GM12872 (cell line): Measurements from ENCODE around the gene TASP1.

Experiments
- CTCF ChIP-seq: IDR thresholded peaks from 3 replicates; pipeline ENCODE4 v1.5.1; 2011; ENCODE audit warnings: low read depth, mild to moderate bottlenecking, low read length, moderate library complexity; ENCODE audit not compliant: insufficient read depth

The TASP1 gene

DNA sequence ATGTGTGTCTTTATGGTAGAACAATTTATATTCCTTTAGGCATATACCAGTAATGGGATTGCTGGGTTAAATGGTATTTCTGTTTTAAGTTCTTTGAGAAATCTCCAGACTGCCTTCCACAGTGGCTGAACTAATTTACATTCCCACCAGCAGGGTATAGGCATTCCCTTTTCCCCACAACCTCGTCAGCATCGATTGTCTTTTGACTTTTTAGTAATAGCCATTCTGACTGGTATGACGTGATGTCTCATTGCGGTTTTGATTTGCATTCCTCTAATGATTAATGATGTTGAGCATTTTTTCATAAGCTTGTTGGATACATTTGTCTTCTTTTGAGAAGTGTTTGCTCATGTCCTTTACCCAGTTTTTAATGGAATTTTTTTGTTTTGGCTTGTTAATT, 5.3 kb upstream of the TASP1 start:
- TF ChIP-seq CTCF = no peak

DNA sequence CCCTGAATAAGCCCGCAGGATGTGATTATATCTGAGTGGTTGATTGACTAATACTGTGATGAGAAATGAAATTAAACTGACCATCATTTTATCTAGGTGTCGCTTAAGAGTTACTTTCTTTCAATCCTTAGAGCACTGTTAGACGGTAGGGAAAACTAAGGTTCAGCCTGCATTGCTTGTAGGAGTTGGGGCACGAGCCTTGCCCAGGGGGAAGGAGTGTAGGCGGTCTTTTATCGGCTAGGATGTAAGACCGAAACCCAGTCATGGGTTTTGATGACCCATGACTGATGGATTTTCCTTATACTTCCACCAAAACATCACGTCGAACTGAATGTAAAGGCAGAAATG, 392 bp upstream of the TASP1 start:
- TF ChIP-seq CTCF = no peak

DNA sequence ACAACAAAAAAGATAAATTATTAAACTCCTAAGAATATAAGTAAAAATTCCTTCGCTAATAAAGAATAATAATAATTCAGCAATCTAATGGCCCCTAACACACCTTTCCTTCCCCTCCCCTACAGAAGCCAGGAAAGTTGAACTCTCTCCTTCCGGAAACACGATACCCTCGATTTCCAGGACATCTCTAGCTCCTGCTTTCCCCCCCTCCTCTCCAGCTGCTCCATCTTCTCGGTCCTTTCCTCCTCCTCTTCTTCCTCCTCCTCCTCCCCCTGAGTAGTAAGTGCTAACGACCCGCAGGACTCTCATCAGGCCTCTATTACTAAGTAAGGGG, 603 bp downstream of the TASP1 start:
- TF ChIP-seq CTCF = no peak

- TF ChIP-seq CTCF = no peak
Measured at GRCh38 chr20:13632431-13632830, 6.3 kb downstream of the TASP1 start.

GRCh38 chr20:13626724-13627123, 12.0 kb downstream of the TASP1 start:
- TF ChIP-seq CTCF = no peak

DNA sequence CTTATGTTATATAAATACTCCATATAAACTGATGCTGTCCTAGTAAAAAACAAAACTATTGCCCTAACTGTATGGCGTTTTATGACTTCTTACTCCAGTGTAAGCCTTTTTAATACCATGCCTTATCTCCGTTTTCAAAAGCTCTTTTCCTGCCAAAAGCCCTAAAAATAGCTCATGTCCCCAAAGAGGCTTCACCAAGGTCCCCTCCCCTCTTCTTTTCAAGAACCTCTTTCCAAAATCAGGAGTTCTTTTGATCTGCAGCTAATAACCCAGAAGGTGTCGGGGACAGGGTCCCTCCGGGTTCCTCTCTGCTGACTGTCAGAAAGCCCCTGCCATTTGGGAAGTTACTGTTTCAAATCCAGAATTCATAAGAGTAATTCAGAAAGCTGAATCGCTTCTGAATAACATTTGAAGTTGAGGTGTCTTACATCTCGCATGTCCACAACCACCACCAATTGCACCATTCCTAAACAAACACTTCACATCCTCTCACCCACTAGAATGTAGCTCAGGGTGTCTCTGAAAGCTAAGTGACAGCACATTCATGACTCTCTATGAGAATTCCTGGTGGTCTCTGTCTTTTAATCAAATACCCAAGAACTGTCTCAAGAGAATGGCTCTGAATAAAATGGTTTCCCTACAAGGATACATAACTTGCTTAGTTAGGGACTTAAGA, 13.3 kb downstream of the TASP1 start:
- no peak for TF ChIP-seq CTCF

DNA sequence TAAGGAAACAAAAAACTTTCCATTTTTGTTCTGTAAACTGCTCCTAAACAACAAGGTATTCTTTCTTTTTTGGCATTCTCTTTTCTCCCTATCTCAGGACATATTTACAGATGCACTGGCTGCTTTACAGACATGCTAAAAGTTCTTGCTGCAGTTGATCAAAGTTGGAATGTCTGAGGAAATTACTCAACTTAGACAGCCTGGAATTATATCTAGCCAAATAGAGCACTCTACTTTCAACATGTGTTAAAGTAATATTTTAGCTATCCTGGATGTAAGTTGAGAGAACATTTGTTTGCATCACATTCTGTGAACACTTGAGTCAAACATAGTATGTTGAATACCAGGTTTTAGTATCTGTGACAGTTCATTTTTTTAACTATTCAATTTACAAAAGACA, 24.8 kb downstream of the TASP1 start:
- no peak for TF ChIP-seq CTCF
